Tibial nerve (tissue), 4 donors: ENCODE measurements around the gene TCF25. TPM values are rescaled to one million over a fixed set of nuclear protein-coding genes. Genes with fewer than 3 reads are reported as not detected.
A peak's percentile ranks its signal among the peaks of the same experiment; 100 is the strongest.

Source experiments
- DNase-seq, 2 donors: peaks; one replicate each; pipeline ENCODE4 v3.0.0-alpha.2; 2019; ENCODE audit warnings: low spot score in 2 of 2
- H3K27ac ChIP-seq, 4 donors: fragments of 200-600 bp; sonication (generic) in 3 of 4; one replicate each; pipeline ENCODE4 v1.5.1; 2017 to 2019; ENCODE audit warnings: mild to moderate bottlenecking in 1 of 4
- H3K27me3 ChIP-seq, 2 donors: fragments of 200-600 bp; sonication (generic) in 1 of 2; one replicate each; pipeline versions ENCODE4 v1.5.1 to v1.6.0; 2017 to 2019
- H3K36me3 ChIP-seq, 3 donors: fragments of 200-600 bp; sonication (generic); one replicate each; pipeline ENCODE4 v1.5.1; 2018 to 2019
- H3K4me1 ChIP-seq, 4 donors: fragments of 200-600 bp; sonication (generic) in 3 of 4; one replicate each; pipeline ENCODE4 v1.5.1; 2017 to 2019
- H3K4me3 ChIP-seq, 4 donors: fragments of 200-600 bp; sonication (generic) in 3 of 4; one replicate each; pipeline ENCODE4 v1.5.1; 2017 to 2019; ENCODE audit warnings: mild to moderate bottlenecking in 1 of 4, moderate library complexity in 1 of 4
- H3K9me3 ChIP-seq, 4 donors: fragments of 200-600 bp; sonication (generic) in 3 of 4; one replicate each; pipeline ENCODE4 v1.5.1; 2017 to 2019
- EP300 ChIP-seq, 2 donors: sonication (generic); formaldehyde crosslinking; IDR thresholded peaks; one replicate each; pipeline ENCODE4 v1.6.1; 2017; ENCODE audit warnings: antibody characterized with exemption in 2 of 2, mild to moderate bottlenecking in 1 of 2
- POLR2A ChIP-seq, 2 donors: fragments of 450-650 bp; IDR thresholded peaks; one replicate each; pipeline ENCODE4 v1.6.1; 2017; ENCODE audit warnings: antibody characterized with exemption in 2 of 2, mild to moderate bottlenecking in 2 of 2, moderate library complexity in 2 of 2
- WGBS, 2 donors: methylation state at CpG; one replicate each; pipeline ENCODE4 v1.1.5; 2018; 5-methylcytosine and 5-hydroxymethylcytosine counted together
- total RNA-seq, 4 donors: library from RNA; depleted of rRNA; stranded (reverse); fragments of >200 nt; gene quantifications; one replicate each; pipeline ENCODE4 v1.1.0, GENCODE V29; 2016
- TF ChIP-seq, protein P1 (sequence below), 5 experiments: fragments of 200-600 bp in 3 of 5; fragments of 450-650 bp in 2 of 5; sonication (generic) in 3 of 5; IDR thresholded peaks; one replicate each; pipeline ENCODE4 v1.5.1; 2016 to 2019; ENCODE audit warnings: antibody characterized with exemption in 5 of 5, mild to moderate bottlenecking in 3 of 5, moderate library complexity in 2 of 5

Gene TCF25
- total RNA-seq, 4 donors from 2014 or later = 181 to 350 (median 290) TPM

DNA sequence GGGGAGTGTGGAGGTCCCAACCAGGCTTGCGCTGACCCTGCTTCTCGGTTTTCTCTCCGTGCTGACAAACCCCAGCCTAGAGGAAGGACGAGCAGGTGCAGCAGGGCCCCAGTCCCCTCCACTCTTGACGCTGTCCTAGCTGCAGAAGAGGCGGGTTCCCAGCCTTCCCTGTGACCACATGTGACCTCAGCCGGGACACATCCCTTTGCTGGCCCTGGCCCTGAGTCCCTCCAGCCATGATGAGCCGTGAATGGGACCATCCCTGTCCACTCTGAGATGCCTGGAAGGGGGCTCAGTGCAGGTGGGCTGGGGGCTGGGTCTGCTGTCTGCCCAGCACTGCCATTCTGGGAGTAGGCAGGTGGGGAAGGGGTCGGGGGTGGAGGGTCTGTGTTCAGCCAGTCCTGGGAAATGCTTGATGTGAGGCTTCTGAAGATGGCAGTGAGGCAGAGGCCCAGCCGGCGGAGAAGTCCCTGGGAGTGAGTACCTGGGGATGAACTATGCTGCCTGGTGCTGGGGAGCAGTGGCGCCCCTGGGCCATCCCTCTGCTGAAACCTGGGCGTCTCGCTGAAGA, 47.8 kb downstream of the TCF25 start:
- DNase-seq = no peak
- Histone ChIP-seq H3K4me1 (peaks cover 0 to 89% (median 53%) of the 10 kb centered on the region in 4 donors), H3K9me3 (no peaks in the 10 kb centered on the region), H3K27ac (peak overlapping the region in 3 of 4 donors; percentile 2 to 88 (median 83)), H3K27me3 (peaks cover 0 to 39% of the 10 kb centered on the region in 2 donors), H3K4me3 (no peak overlapping the region), H3K36me3 (no peaks in the 10 kb centered on the region)
- TF ChIP-seq EP300 (IDR thresholded peaks at IDR 0.05) = no peak
- no peak for TF ChIP-seq POLR2A (IDR thresholded peaks at IDR 0.05)
- WGBS, 2 donors = 41 to 48% methylated on average over 13 to 14 of the region's 14 CpGs

DNA sequence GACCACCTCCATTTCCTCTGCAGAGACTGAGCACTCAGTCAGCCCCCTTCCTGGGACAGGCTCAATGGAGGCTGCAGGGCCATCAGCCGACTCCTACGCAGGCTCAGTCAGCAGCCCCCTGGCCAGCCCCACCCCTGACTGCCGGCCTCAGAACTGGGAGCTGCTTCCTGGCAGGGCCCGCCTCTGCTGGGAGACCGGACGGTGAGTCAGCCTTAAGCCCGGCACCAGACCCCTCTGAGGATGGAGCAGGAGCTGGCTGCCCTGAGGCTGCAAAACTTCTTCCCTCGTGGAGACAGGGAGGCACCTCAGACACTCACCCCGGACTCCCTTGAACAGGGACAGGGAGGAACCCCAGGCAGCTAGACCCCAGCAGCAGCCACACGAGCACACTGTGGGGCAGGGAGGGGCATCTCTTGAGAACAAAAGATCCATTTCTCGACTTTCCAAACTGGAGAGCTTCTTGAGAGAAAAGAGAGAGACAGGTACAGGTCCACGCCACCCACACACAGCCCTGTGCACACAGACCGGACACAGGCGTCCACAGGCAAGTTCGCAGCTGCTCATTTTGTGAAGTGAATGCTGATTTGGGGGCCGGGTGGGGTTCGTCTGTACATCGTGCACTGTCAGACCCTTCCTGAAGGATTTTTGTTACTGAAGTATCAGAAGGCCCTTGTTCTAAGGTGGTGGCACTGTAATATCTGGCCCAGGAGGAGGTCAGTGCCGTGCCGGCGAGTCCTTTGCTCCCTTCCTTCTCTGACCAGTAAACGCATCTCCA, 48.5 kb downstream of the TCF25 start:
- TF ChIP-seq, protein P1, sequence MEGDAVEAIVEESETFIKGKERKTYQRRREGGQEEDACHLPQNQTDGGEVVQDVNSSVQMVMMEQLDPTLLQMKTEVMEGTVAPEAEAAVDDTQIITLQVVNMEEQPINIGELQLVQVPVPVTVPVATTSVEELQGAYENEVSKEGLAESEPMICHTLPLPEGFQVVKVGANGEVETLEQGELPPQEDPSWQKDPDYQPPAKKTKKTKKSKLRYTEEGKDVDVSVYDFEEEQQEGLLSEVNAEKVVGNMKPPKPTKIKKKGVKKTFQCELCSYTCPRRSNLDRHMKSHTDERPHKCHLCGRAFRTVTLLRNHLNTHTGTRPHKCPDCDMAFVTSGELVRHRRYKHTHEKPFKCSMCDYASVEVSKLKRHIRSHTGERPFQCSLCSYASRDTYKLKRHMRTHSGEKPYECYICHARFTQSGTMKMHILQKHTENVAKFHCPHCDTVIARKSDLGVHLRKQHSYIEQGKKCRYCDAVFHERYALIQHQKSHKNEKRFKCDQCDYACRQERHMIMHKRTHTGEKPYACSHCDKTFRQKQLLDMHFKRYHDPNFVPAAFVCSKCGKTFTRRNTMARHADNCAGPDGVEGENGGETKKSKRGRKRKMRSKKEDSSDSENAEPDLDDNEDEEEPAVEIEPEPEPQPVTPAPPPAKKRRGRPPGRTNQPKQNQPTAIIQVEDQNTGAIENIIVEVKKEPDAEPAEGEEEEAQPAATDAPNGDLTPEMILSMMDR (IDR thresholded peaks at IDR 0.05) = no peak
- peak in 1 of 2 donors; percentile 15 for TF ChIP-seq POLR2A (IDR thresholded peaks at IDR 0.05)
- TF ChIP-seq EP300 (IDR thresholded peaks at IDR 0.05) = peak in 1 of 2 donors; percentile 38
- Histone ChIP-seq H3K27me3 (peaks cover 0 to 45% of the 10 kb centered on the region in 2 donors), H3K9me3 (no peaks in the 10 kb centered on the region), H3K4me3 (peak overlapping the region in 2 of 4 donors; percentile 34 to 62), H3K4me1 (peaks cover 0 to 92% (median 55%) of the 10 kb centered on the region in 4 donors), H3K27ac (peak overlapping the region in 3 of 4 donors; percentile 55 to 88 (median 83)), H3K36me3 (no peaks in the 10 kb centered on the region)
- DNase-seq = no peak
- 3% methylated on average over 15 to 17 of the region's 22 CpGs for WGBS, 2 donors

DNA sequence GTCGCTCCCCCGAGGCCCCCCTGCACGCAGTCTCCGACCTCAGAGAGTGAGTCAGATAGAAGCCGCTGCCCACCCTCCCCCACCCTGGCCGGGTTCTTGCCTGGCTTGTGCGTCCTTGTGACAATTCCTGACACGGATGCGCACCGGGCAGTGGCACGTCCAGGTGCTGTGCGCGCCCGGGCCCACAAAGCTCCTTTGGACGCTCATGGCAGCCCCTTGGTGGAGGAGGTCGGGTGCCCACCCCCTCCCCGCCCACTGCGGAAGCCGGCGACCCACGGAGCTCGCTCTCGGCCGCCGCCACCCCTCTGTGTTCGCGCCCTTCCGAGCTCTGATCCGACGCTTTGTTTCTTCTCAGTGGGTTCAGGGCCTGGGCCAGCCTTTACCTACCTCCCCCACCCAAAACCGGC, 49.1 kb downstream of the TCF25 start:
- 1% methylated on average over 20 to 26 of the region's 31 CpGs for WGBS, 2 donors
- TF ChIP-seq EP300 (IDR thresholded peaks at IDR 0.05) = no peak
- no peak for TF ChIP-seq POLR2A (IDR thresholded peaks at IDR 0.05)
- TF ChIP-seq, protein P1 (IDR thresholded peaks at IDR 0.05) = no peak
- H3K27ac ChIP-seq = peak overlapping the region in 3 of 4 donors; percentile 62 to 88 (median 83)
- peaks cover 0 to 51% of the 10 kb centered on the region in 2 donors for H3K27me3 ChIP-seq
- no peaks in the 10 kb centered on the region for H3K9me3 ChIP-seq
- peak in 1 of 2 donors; percentile 53 for DNase-seq
- no peaks in the 10 kb centered on the region for H3K36me3 ChIP-seq
- peaks cover 0 to 89% (median 51%) of the 10 kb centered on the region in 4 donors for H3K4me1 ChIP-seq
- peak overlapping the region; percentile 22 to 62 (median 38) for H3K4me3 ChIP-seq

DNA sequence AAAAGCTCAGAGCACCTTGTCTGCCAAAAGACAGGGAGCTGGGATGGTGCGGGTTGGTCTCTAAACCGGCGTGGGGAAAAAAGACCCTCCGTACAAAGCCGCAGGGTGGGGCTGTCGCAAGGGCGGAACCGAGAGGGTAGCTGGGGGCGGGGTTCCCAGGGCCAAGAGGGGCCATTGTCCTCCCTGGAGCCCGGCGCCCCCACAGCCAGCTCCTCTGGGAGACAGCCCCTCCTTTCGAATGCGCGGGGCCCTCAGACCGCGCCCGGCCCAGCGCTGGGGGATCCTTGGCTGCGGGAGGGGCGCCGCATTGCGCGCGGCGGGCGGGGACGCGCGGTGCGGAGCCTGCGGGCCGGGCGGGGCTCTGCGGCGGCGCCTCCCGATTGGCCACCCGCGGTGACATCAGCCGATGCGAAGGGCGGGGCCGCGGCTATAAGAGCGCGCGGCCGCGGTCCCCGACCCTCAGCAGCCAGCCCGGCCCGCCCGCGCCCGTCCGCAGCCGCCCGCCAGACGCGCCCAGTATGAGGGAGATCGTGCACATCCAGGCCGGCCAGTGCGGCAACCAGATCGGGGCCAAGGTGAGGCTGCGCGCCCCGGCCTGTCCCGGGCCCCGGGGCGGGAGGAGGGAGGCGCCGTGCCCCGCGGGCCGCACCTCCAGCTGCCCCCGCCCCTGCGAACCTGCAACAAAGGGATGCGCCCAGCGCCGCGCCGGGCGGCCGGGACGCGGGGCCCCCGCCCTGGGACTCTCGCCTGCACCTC, 49.7 kb downstream of the TCF25 start, which contains the start of gene TUBB3:
TUBB3 (plus strand) TSS at position 459 of the 756 bp plus-strand sequence; CDS start at position 519, 60 bp downstream.
- Histone ChIP-seq H3K9me3 (no peaks in the 10 kb centered on the region), H3K27ac (peak within 1 kb of the TSS in 3 of 4 donors; percentile 62 to 88 (median 83)), H3K4me1 (peaks cover 0 to 83% (median 46%) of the 10 kb centered on the region in 4 donors), H3K4me3 (peak within 1 kb of the TSS; percentile 22 to 62 (median 38)), H3K27me3 (peaks cover 0 to 57% of the 10 kb centered on the region in 2 donors), H3K36me3 (no peaks in the 10 kb centered on the region)
- DNase-seq = no peak
- peak; percentile 29 to 47 for TF ChIP-seq POLR2A (IDR thresholded peaks at IDR 0.05)
- no peak for TF ChIP-seq EP300 (IDR thresholded peaks at IDR 0.05)
- TF ChIP-seq, protein P1 (IDR thresholded peaks at IDR 0.05) = no peak
- 1 to 8% methylated on average over 6 to 30 of the region's 88 CpGs for WGBS, 2 donors

DNA sequence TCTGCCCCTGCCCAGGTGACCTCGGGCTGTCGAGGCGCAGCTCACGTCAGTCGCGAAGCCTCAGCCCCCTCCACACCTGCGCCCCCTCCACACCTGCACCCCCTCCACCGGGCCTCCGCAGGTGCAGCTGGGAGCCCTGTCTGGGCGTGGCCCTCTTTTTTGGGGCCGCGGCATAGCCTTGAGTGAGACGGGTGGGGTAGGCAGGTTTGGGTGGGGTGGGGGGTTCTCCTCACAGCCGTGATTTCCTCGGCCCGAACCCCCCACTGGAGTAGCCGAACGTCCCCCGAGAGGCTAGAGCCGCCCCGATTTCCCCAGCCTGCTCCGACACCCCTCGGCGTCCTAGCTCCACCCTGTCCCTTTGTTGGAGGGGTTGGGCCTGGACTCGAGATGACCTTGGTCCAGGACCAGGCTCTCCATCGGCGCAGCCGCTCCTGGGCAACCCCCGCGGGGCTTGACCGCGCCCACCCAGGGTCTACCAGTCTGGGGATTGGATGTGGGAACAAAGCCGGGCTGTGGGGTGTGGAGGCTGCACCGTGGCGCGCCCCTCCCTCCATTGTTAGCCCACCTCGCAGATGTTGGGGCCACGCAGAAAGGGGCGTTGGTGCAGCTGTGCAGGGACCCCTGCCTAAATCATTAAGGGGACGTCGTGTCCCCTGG, 50.4 kb downstream of the TCF25 start:
- no peaks in the 10 kb centered on the region for H3K9me3 ChIP-seq
- H3K36me3 ChIP-seq = no peaks in the 10 kb centered on the region
- peak overlapping the region in 2 of 4 donors; percentile 32 to 62 for H3K4me3 ChIP-seq
- TF ChIP-seq, protein P1 (IDR thresholded peaks at IDR 0.05) = no peak
- no peak for TF ChIP-seq POLR2A (IDR thresholded peaks at IDR 0.05)
- TF ChIP-seq EP300 (IDR thresholded peaks at IDR 0.05) = no peak
- 0 to 2% methylated on average over 7 to 30 of the region's 41 CpGs for WGBS, 2 donors
- DNase-seq = no peak
- H3K27me3 ChIP-seq = peaks cover 0 to 64% of the 10 kb centered on the region in 2 donors
- H3K27ac ChIP-seq = peak overlapping the region in 1 of 4 donors; percentile 83
- peaks cover 0 to 76% (median 39%) of the 10 kb centered on the region in 4 donors for H3K4me1 ChIP-seq
